ENCODE measurements around the gene SLC6A3.
"Not testable (repeated sequence)": the region's sequence is repeated elsewhere in the genome, so short reads cannot be mapped to it uniquely, and the experiment has no call there.

Gene SLC6A3

GRCh38 chr5:1463326-1464095 lies 18.3 kb upstream of the SLC6A3 start:
- DNase-seq = no peak

GRCh38 chr5:1462358-1462757 lies 17.1 kb upstream of the SLC6A3 start:
- DNase-seq = no peak

GRCh38 chr5:1461396-1461795 lies 16.2 kb upstream of the SLC6A3 start:
- DNase-seq = no peak

GRCh38 chr5:1460054-1460682 lies 14.9 kb upstream of the SLC6A3 start:
- DNase-seq = no peak

- not testable (repeated sequence) for DNase-seq
Measured at GRCh38 chr5:1459435-1459834, 14.2 kb upstream of the SLC6A3 start.

- DNase-seq = not testable (repeated sequence)
Measured at GRCh38 chr5:1456110-1456881, 11.1 kb upstream of the SLC6A3 start.

GRCh38 chr5:1453613-1454012 lies 8.4 kb upstream of the SLC6A3 start:
- DNase-seq = no peak

- DNase-seq = no peak
Measured at GRCh38 chr5:1449081-1449630, 3.9 kb upstream of the SLC6A3 start.

- no peak for DNase-seq
Measured at GRCh38 chr5:1448511-1449011, 3.3 kb upstream of the SLC6A3 start.

- no peak for DNase-seq
Measured at GRCh38 chr5:1447671-1448361, 2.6 kb upstream of the SLC6A3 start.

GRCh38 chr5:1446602-1447343 lies 1.5 kb upstream of the SLC6A3 start:
- no peak for DNase-seq

- DNase-seq = no peak
Measured at GRCh38 chr5:1445689-1446601, 705 bp upstream of the SLC6A3 start.

GRCh38 chr5:1444361-1445189 lies 665 bp downstream of the SLC6A3 start:
- no peak for DNase-seq

GRCh38 chr5:1443991-1444360 lies 1.3 kb downstream of the SLC6A3 start:
- DNase-seq = no peak

- no peak for DNase-seq
Measured at GRCh38 chr5:1443171-1443570, 2.1 kb downstream of the SLC6A3 start.

- DNase-seq = no peak
Measured at GRCh38 chr5:1442222-1443145, 2.8 kb downstream of the SLC6A3 start.

GRCh38 chr5:1441166-1441865 lies 3.9 kb downstream of the SLC6A3 start:
- no peak for DNase-seq

GRCh38 chr5:1440098-1440493 lies 5.1 kb downstream of the SLC6A3 start:
- DNase-seq = no peak
